ENCODE measurements around the gene WNT9B. TPM values are rescaled to one million over a fixed set of nuclear protein-coding genes. Genes with fewer than 3 reads are reported as not detected.
A peak's percentile ranks its signal among the peaks of the same experiment; 100 is the strongest.

The WNT9B gene
- total RNA-seq, 1 donor: 0.36 TPM

DNA sequence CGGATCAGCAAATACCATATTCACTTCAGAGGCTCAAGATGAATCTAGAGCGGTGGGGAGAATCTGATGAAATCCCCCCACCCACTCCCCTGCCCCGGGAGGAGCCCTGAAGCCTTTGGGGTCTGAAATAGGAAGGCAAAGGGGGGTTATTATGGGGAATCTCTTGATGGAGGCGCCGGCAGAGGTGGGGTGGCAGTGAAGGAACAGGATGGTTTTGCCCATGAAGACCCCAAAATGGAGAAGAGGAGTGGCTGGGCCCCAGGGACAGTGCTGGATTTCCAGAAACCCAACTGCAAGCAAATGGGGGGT lies 33.5 kb upstream of the WNT9B start:
- no peak overlapping the region for H3K4me2 ChIP-seq (ENCODE audit: insufficient read depth, low read length)
- H2AFZ ChIP-seq (ENCODE audit: low read length): no peak overlapping the region
- H3K4me1 ChIP-seq (ENCODE audit: insufficient read depth, low read length): peaks cover 5% of the 10 kb centered on the region
- peaks cover 80% of the 10 kb centered on the region for H3K27me3 ChIP-seq (ENCODE audit: insufficient read depth, low read length)
- no peak overlapping the region for H3K4me3 ChIP-seq (ENCODE audit: insufficient read depth, low read length)
- no peaks in the 10 kb centered on the region for H3K9me3 ChIP-seq (ENCODE audit: low read depth, low read length)
- TF ChIP-seq CTCF (IDR thresholded peaks at IDR 0.05; ENCODE audit: extremely low read depth, low read depth, low read length): no peak
- H4K20me1 ChIP-seq (ENCODE audit: insufficient read depth, low read length): no peaks in the 10 kb centered on the region
- H3K27ac ChIP-seq (ENCODE audit: low read depth, low read length): no peak overlapping the region
- peak; percentile 68 for DNase-seq (ENCODE audit: insufficient read length, low spot score, missing footprints)
- no peaks in the 10 kb centered on the region for H3K79me2 ChIP-seq (ENCODE audit: insufficient read depth, low read length)
- no peaks in the 10 kb centered on the region for H3K36me3 ChIP-seq (ENCODE audit: insufficient read depth, low read length)

- H3K79me2 ChIP-seq (ENCODE audit: insufficient read depth, low read length): no peaks in the 10 kb centered on the region
- no peak within 1 kb of the TSS for H2AFZ ChIP-seq (ENCODE audit: low read length)
- H3K27ac ChIP-seq (ENCODE audit: low read depth, low read length): no peak within 1 kb of the TSS
- peaks cover 5% of the 10 kb centered on the region for H3K4me1 ChIP-seq (ENCODE audit: insufficient read depth, low read length)
- H4K20me1 ChIP-seq (ENCODE audit: insufficient read depth, low read length): no peaks in the 10 kb centered on the region
- no peak for TF ChIP-seq CTCF (IDR thresholded peaks at IDR 0.05; ENCODE audit: extremely low read depth, low read depth, low read length)
- peak; percentile 91 for DNase-seq (ENCODE audit: insufficient read length, low spot score, missing footprints)
- no peaks in the 10 kb centered on the region for H3K36me3 ChIP-seq (ENCODE audit: insufficient read depth, low read length)
- no peaks in the 10 kb centered on the region for H3K9me3 ChIP-seq (ENCODE audit: low read depth, low read length)
- H3K4me2 ChIP-seq (ENCODE audit: insufficient read depth, low read length): peak within 1 kb of the TSS; percentile 57
- H3K27me3 ChIP-seq (ENCODE audit: insufficient read depth, low read length): peaks cover 79% of the 10 kb centered on the region
- H3K4me3 ChIP-seq (ENCODE audit: insufficient read depth, low read length): peak within 1 kb of the TSS; percentile 37
Observed at GRCh38 chr17:46818316-46818928, 33.0 kb upstream of the WNT9B start, which contains the start of gene WNT3. TSS of gene WNT3 (minus strand) at chr17:46818692. CDS start at chr17:46818597, 95 bp downstream.

GRCh38 chr17:46818929-46819859 lies 32.2 kb upstream of the WNT9B start:
- no peak overlapping the region for H3K27ac ChIP-seq (ENCODE audit: low read depth, low read length)
- no peak for TF ChIP-seq CTCF (IDR thresholded peaks at IDR 0.05; ENCODE audit: extremely low read depth, low read depth, low read length)
- H3K27me3 ChIP-seq (ENCODE audit: insufficient read depth, low read length): peaks cover 71% of the 10 kb centered on the region
- no peaks in the 10 kb centered on the region for H3K9me3 ChIP-seq (ENCODE audit: low read depth, low read length)
- peaks cover 5% of the 10 kb centered on the region for H3K4me1 ChIP-seq (ENCODE audit: insufficient read depth, low read length)
- no peaks in the 10 kb centered on the region for H3K79me2 ChIP-seq (ENCODE audit: insufficient read depth, low read length)
- no peak overlapping the region for H2AFZ ChIP-seq (ENCODE audit: low read length)
- DNase-seq (ENCODE audit: insufficient read length, low spot score, missing footprints): peak; percentile 93
- H3K4me3 ChIP-seq (ENCODE audit: insufficient read depth, low read length): peak overlapping the region; percentile 37
- H3K4me2 ChIP-seq (ENCODE audit: insufficient read depth, low read length): peak overlapping the region; percentile 57
- no peaks in the 10 kb centered on the region for H4K20me1 ChIP-seq (ENCODE audit: insufficient read depth, low read length)
- H3K36me3 ChIP-seq (ENCODE audit: insufficient read depth, low read length): no peaks in the 10 kb centered on the region

DNA sequence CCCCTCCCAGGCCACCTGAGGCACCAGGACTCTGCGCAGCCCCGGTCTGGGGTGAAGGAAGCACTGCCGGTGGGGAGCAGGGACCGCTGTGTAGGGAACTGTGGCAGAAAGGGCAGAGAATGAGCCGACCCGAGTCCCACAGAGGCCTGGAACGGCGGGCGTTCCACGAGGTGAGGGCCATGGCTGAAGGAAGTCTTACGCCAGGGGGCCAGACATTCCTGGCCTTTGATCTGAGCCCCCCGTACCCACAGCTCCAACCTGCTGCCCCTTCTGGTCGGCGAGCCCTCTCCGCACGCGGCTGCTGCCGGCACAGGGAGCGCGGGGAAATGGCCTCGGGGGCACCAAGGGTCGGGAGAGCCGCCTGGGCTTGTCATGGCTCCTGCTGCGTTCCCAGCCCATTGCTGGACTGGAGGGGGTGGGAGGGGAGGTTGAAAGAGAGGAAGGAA lies 31.5 kb upstream of the WNT9B start:
- peaks cover 69% of the 10 kb centered on the region for H3K27me3 ChIP-seq (ENCODE audit: insufficient read depth, low read length)
- no peak for TF ChIP-seq CTCF (IDR thresholded peaks at IDR 0.05; ENCODE audit: extremely low read depth, low read depth, low read length)
- H2AFZ ChIP-seq (ENCODE audit: low read length): no peak overlapping the region

More for the DNA sequence above, 31.5 kb upstream of the WNT9B start:
- H3K36me3 ChIP-seq (ENCODE audit: insufficient read depth, low read length): no peaks in the 10 kb centered on the region
- no peaks in the 10 kb centered on the region for H3K9me3 ChIP-seq (ENCODE audit: low read depth, low read length)
- peaks cover 5% of the 10 kb centered on the region for H3K4me1 ChIP-seq (ENCODE audit: insufficient read depth, low read length)
- no peak overlapping the region for H3K4me2 ChIP-seq (ENCODE audit: insufficient read depth, low read length)
- H4K20me1 ChIP-seq (ENCODE audit: insufficient read depth, low read length): no peaks in the 10 kb centered on the region
- H3K27ac ChIP-seq (ENCODE audit: low read depth, low read length): no peak overlapping the region
- no peaks in the 10 kb centered on the region for H3K79me2 ChIP-seq (ENCODE audit: insufficient read depth, low read length)
- no peak for DNase-seq (ENCODE audit: insufficient read length, low spot score, missing footprints)
- no peak overlapping the region for H3K4me3 ChIP-seq (ENCODE audit: insufficient read depth, low read length)

All from osteoblast (primary cell).